ENCODE results near the gene TMEM187.

GRCh38 chrX:154017766-154018517 lies 45.4 kb downstream of the TMEM187 start:
- TF ChIP-seq EZH2phosphoT487 (IDR thresholded peaks at IDR 0.05; ENCODE audit: low read depth, severe bottlenecking, unreplicated experiment): no peak
- no peak for TF ChIP-seq CTCF (IDR thresholded peaks at IDR 0.05; ENCODE audit: poor library complexity)
